Pancreas (tissue), 10 donors: Measurements from ENCODE around the gene CORO1C. TPM values are rescaled to one million over a fixed set of nuclear protein-coding genes. Genes with fewer than 3 reads are reported as not detected.

Experiments
- ATAC-seq, 4 donors: fragments of 200-7000 bp; cut with Tn5 transposase; one replicate each; pipeline versions ENCODE4 v1.8.0 to v1.9.1; 2020; ENCODE audit warnings: mild to moderate bottlenecking in 4 of 4, moderate library complexity in 4 of 4
- DNase-seq, 6 donors: peaks; one replicate each; pipeline ENCODE4 v3.0.0-alpha.2; 2020
- FAIRE-seq: peaks from 2 replicates; lab custom pipeline; 2012; peaks lifted over from hg19 to GRCh38; lab: Jason Lieb, UNC
- H3K27ac ChIP-seq, 4 donors: fragments of 200-600 bp; sonication (generic); 1 replicate in 3 of 4; 2 replicates in 1 of 4; pipeline versions ENCODE4 v1.5.0 to v1.8.0; 2020
- H3K27me3 ChIP-seq, 4 donors: fragments of 200-600 bp; one replicate each; pipeline ENCODE4 v1.8.0; 2021
- H3K36me3 ChIP-seq, 3 donors: fragments of 200-600 bp; sonication (generic) in 1 of 3; one replicate each; pipeline versions ENCODE4 v1.5.0 to v1.8.0; 2020 to 2021
- H3K4me1 ChIP-seq, 3 donors: fragments of 200-600 bp; one replicate each; pipeline ENCODE4 v1.8.0; 2021
- H3K4me3 ChIP-seq, 4 donors: fragments of 200-600 bp; sonication (generic) in 2 of 4; one replicate each; pipeline versions ENCODE4 v1.5.0 to v1.8.0; 2020 to 2021
- H3K9me3 ChIP-seq, 4 donors: fragments of 200-600 bp; one replicate each; pipeline ENCODE4 v1.8.0; 2021
- CTCF ChIP-seq, 4 donors: fragments of 200-600 bp; sonication (generic) in 3 of 4; IDR thresholded peaks; one replicate each; pipeline versions ENCODE4 v1.5.0 to v1.8.0; 2021; ENCODE audit warnings: antibody characterized with exemption in 4 of 4
- WGBS, 2 donors: extraction: QIAGEN DNeasy Blood & Tissue Kit; methylation state at CpG; one replicate each; pipeline ENCODE4 v1.1.7; 2013; 5-methylcytosine and 5-hydroxymethylcytosine counted together
- intact Hi-C, 3 donors: fragments of 100-400 bp; cut with DNase I; formaldehyde crosslinking; loops; one replicate each; pipeline versions ENCODE4 v1.11.1 to v1.14.2; 2022
- polyA plus RNA-seq, 2 donors: library from polyadenylated mRNA; stranded (reverse); fragments of 200-250 nt; gene quantifications; one replicate each; pipeline ENCODE4 v1.2.3, GENCODE V29; 2013
- total RNA-seq, 6 donors: library from RNA; stranded (reverse); fragmentation: NEBNext Ultra II Directional in 4 of 6; extraction: Animal tissue kit (Norgen Biotek cat#: 25700) in 4 of 6; gene quantifications; one replicate each; pipeline versions ENCODE4 v1.2.1 to v1.2.4, GENCODE V29; 2021 to 2023
- donor health status: healthy with polysubstance abuse.
- donor health status: DM: no; HTN: no; CAD: no; lungs with moderate emphysema.
- donor health status: DM: no; HTN: no; CAD: no.
- donor health status: control.
- donor health status: control.
- donor health status: Bipolar disorder and iron deficiency.
- donor health status: DM: yes; HTN: yes; CAD: no.
- donor health status: DM: no; HTN: no; CAD: no.
- donor health status: DM: no; HTN: no; CAD: no.
- donor health status: DM: yes; HTN: yes; CAD: no.

CORO1C gene
- total and polyA plus RNA-seq, 8 donors, result 9.9 to 62.3 (median 15.4) TPM

- 23 to 31% methylated on average over 5 of the region's 5 CpGs for WGBS, 2 donors
Observed at GRCh38 chr12:108611884-108612415, 119.4 kb downstream of the CORO1C start.

GRCh38 chr12:108610856-108611605, 120.3 kb downstream of the CORO1C start:
- intact Hi-C loops, result loop anchor here in 1 of 3 donors (5.0 kb wide), 1 partner anchor 39 kb away; no protein-coding TSS in a partner anchor
- DNase-seq (peak in 1 of 6 donors; percentile 39), ATAC-seq (no peak), FAIRE-seq (no peak)
- Histone ChIP-seq H3K27me3 (no peaks in the 10 kb centered on the region), H3K9me3 (no peaks in the 10 kb centered on the region), H3K4me1 (no peaks in the 10 kb centered on the region), H3K36me3 (no peaks in the 10 kb centered on the region), H3K4me3 (no peak overlapping the region), H3K27ac (no peak overlapping the region)
- WGBS, 2 donors, result 53 to 63% methylated on average over 15 of the region's 15 CpGs
- no peak for TF ChIP-seq CTCF (IDR thresholded peaks at IDR 0.05)

More at GRCh38 chr12:108611884-108612415, 119.4 kb downstream of the CORO1C start:
- intact Hi-C loops, result loop anchor here in 1 of 3 donors (5.0 kb wide), 1 partner anchor 40 kb away; no protein-coding TSS in a partner anchor
- H3K27me3 ChIP-seq, result no peaks in the 10 kb centered on the region
- ATAC-seq, result peak in 2 of 4 donors; percentile 11 to 37
- H3K9me3 ChIP-seq, result no peaks in the 10 kb centered on the region
- H3K4me1 ChIP-seq, result no peaks in the 10 kb centered on the region
- H3K4me3 ChIP-seq, result no peak overlapping the region
- no peak overlapping the region for H3K27ac ChIP-seq
- no peak for FAIRE-seq
- no peaks in the 10 kb centered on the region for H3K36me3 ChIP-seq
- peak in 1 of 4 donors; percentile 22 for TF ChIP-seq CTCF (IDR thresholded peaks at IDR 0.05)
- DNase-seq, result no peak

- Histone ChIP-seq H3K36me3 (no peaks in the 10 kb centered on the region), H3K27me3 (no peaks in the 10 kb centered on the region), H3K27ac (no peak overlapping the region), H3K4me1 (no peaks in the 10 kb centered on the region), H3K9me3 (no peaks in the 10 kb centered on the region), H3K4me3 (no peak overlapping the region)
- no peak for TF ChIP-seq CTCF (IDR thresholded peaks at IDR 0.05)
- WGBS, 2 donors, result 70 to 78% methylated on average over 8 of the region's 8 CpGs
- intact Hi-C loops, result loop anchor here in 1 of 3 donors (5.0 kb wide), 1 partner anchor 38 kb away; no protein-coding TSS in a partner anchor
- no peak for FAIRE-seq
- no peak for DNase-seq
- no peak for ATAC-seq
Observed at GRCh38 chr12:108610336-108610815, 120.9 kb downstream of the CORO1C start.

- H3K36me3 ChIP-seq, result no peaks in the 10 kb centered on the region
- FAIRE-seq (no peak), DNase-seq (peak in 3 of 6 donors; percentile 16 to 39 (median 39)), ATAC-seq (peak in 2 of 4 donors; percentile 40 to 45)
- H3K9me3 ChIP-seq, result no peaks in the 10 kb centered on the region
- 63% methylated on average over 21 of the region's 21 CpGs for WGBS, 2 donors
- H3K27me3 ChIP-seq, result no peaks in the 10 kb centered on the region
- TF ChIP-seq CTCF (IDR thresholded peaks at IDR 0.05), result no peak
- intact Hi-C loops, result loop anchor here in 1 of 3 donors (5.0 kb wide), 1 partner anchor 37 kb away; no protein-coding TSS in a partner anchor
- no peaks in the 10 kb centered on the region for H3K4me1 ChIP-seq
- no peak overlapping the region for H3K4me3 ChIP-seq
- H3K27ac ChIP-seq, result no peak overlapping the region
Observed at GRCh38 chr12:108609537-108610335, 121.6 kb downstream of the CORO1C start.
